ENCODE data around the gene RHBDL1. TPM values are rescaled to one million over a fixed set of nuclear protein-coding genes. Genes with fewer than 3 reads are reported as not detected.
"Not testable (repeated sequence)": the region's sequence is repeated elsewhere in the genome, so short reads cannot be mapped to it uniquely, and the experiment has no call there.

RHBDL1 gene
- polyA plus RNA-seq, 1 donor from 2014 or later = 7.2 TPM

GRCh38 chr16:689175-689897 is 13.9 kb downstream of the RHBDL1 start:
- Histone ChIP-seq H3K36me3 (ENCODE audit: insufficient read depth, low read length) (no peaks in the 10 kb centered on the region), H2AFZ (ENCODE audit: low read depth, low read length) (no peak overlapping the region), H3K79me2 (replicated peaks; ENCODE audit: insufficient read depth, low read length) (peaks cover 6% of the 10 kb centered on the region), H4K20me1 (ENCODE audit: insufficient read depth) (no peaks in the 10 kb centered on the region), H3K9ac (ENCODE audit: low read length) (peak overlapping the region; percentile 85), H3K4me2 (ENCODE audit: low read length) (peak overlapping the region; percentile 98), H3K9me2 (ENCODE audit: insufficient read depth, low read length) (no peaks in the 10 kb centered on the region), H3K4me3 (ENCODE audit: low read length) (peak overlapping the region; percentile 91), H3K27ac (ENCODE audit: low read length) (peak overlapping the region; percentile 55), H3K27me3 (ENCODE audit: insufficient read depth, low read depth, low read length) (peaks cover 2% of the 10 kb centered on the region), H3F3A (ENCODE audit: insufficient read depth, low read length, poor library complexity, severe bottlenecking) (no peaks in the 10 kb centered on the region), H3K9me3 (ENCODE audit: low read length) (no peaks in the 10 kb centered on the region)
- no peak for TF ChIP-seq EZH2 (IDR thresholded peaks at IDR 0.05; ENCODE audit: borderline replicate concordance, insufficient read depth, low read length, poor library complexity, severe bottlenecking)
- TF ChIP-seq REST (IDR thresholded peaks at IDR 0.05; ENCODE audit: borderline replicate concordance) = no peak
- no peak for TF ChIP-seq EP300 (conservative IDR thresholded peaks at IDR 0.05; ENCODE audit: poor library complexity, severe bottlenecking)
- no peak for TF ChIP-seq POLR2AphosphoS5 (IDR thresholded peaks at IDR 0.05)
- no peak for TF ChIP-seq MXI1 (conservative IDR thresholded peaks at IDR 0.05; ENCODE audit: poor library complexity, severe bottlenecking)
- no peak for TF ChIP-seq RAD21 (conservative IDR thresholded peaks at IDR 0.05)
- TF ChIP-seq, protein P1, sequence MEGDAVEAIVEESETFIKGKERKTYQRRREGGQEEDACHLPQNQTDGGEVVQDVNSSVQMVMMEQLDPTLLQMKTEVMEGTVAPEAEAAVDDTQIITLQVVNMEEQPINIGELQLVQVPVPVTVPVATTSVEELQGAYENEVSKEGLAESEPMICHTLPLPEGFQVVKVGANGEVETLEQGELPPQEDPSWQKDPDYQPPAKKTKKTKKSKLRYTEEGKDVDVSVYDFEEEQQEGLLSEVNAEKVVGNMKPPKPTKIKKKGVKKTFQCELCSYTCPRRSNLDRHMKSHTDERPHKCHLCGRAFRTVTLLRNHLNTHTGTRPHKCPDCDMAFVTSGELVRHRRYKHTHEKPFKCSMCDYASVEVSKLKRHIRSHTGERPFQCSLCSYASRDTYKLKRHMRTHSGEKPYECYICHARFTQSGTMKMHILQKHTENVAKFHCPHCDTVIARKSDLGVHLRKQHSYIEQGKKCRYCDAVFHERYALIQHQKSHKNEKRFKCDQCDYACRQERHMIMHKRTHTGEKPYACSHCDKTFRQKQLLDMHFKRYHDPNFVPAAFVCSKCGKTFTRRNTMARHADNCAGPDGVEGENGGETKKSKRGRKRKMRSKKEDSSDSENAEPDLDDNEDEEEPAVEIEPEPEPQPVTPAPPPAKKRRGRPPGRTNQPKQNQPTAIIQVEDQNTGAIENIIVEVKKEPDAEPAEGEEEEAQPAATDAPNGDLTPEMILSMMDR (IDR thresholded peaks at IDR 0.05; ENCODE audit: poor library complexity, severe bottlenecking) = no peak

- not testable (repeated sequence) for H3K4me2 ChIP-seq (ENCODE audit: low read length); H3K79me2 ChIP-seq (replicated peaks; ENCODE audit: insufficient read depth, low read length); H3K4me3 ChIP-seq (ENCODE audit: low read length); H3K9me3 ChIP-seq (ENCODE audit: low read length); H3K36me3 ChIP-seq (ENCODE audit: insufficient read depth, low read length); H2AFZ ChIP-seq (ENCODE audit: low read depth, low read length); H4K20me1 ChIP-seq (ENCODE audit: insufficient read depth); H3K27ac ChIP-seq (ENCODE audit: low read length); H3K9ac ChIP-seq (ENCODE audit: low read length); H3K9me2 ChIP-seq (ENCODE audit: insufficient read depth, low read length); H3F3A ChIP-seq (ENCODE audit: insufficient read depth, low read length, poor library complexity, severe bottlenecking)
- peaks cover 19% of the 10 kb centered on the region for H3K27me3 ChIP-seq (ENCODE audit: insufficient read depth, low read depth, low read length)
Observed at GRCh38 chr16:691242-691641, 15.8 kb downstream of the RHBDL1 start.
